KMS-11 (cell line): ENCODE results near the gene C5orf15.
"Not testable (repeated sequence)": the region's sequence is repeated elsewhere in the genome, so short reads cannot be mapped to it uniquely, and the experiment has no call there.

Source experiments
- H2AFZ ChIP-seq: fragments of 200-600 bp; sonication (generic); 2 replicates; pipeline ENCODE4 v1.6.1; 2016; ENCODE audit warnings: antibody characterized with exemption, mixed run types, low read depth
- H3K27ac ChIP-seq: fragments of 200-600 bp; sonication (generic); 2 replicates; pipeline ENCODE4 v1.6.1; 2016; ENCODE audit warnings: mild to moderate bottlenecking, mixed run types
- H3K27me3 ChIP-seq: fragments of 200-600 bp; sonication (generic); 2 replicates; pipeline ENCODE4 v1.6.1; 2017; ENCODE audit warnings: mild to moderate bottlenecking, low read depth, mixed run types, moderate library complexity; ENCODE audit not compliant: insufficient read depth
- H3K36me3 ChIP-seq: fragments of 200-600 bp; sonication (generic); 2 replicates; pipeline ENCODE4 v1.6.1; 2017; ENCODE audit warnings: mild to moderate bottlenecking, mixed run types; ENCODE audit not compliant: insufficient read depth
- H3K4me1 ChIP-seq: fragments of 200-600 bp; sonication (generic); 2 replicates; pipeline ENCODE4 v1.6.1; 2016; ENCODE audit warnings: mild to moderate bottlenecking, low read depth, mixed run types; ENCODE audit not compliant: poor library complexity, severe bottlenecking
- H3K4me2 ChIP-seq: fragments of 200-600 bp; sonication (generic); 2 replicates; pipeline ENCODE4 v1.7.0; 2016; ENCODE audit warnings: mild to moderate bottlenecking, mixed run types
- H3K4me3 ChIP-seq: fragments of 200-600 bp; sonication (generic); IDR thresholded peaks from 2 replicates; pipeline ENCODE4 v1.6.1; 2017; ENCODE audit warnings: low read depth, low read length, mixed read lengths; ENCODE audit not compliant: insufficient read depth
- H3K79me2 ChIP-seq: fragments of 200-600 bp; sonication (generic); 2 replicates; pipeline ENCODE4 v1.6.1; 2016; ENCODE audit warnings: low read depth, mixed run types; ENCODE audit not compliant: insufficient read depth
- H3K9ac ChIP-seq: fragments of 200-600 bp; sonication (generic); 2 replicates; pipeline ENCODE4 v1.6.1; 2016; ENCODE audit warnings: mild to moderate bottlenecking, mixed run types
- H4K20me1 ChIP-seq: fragments of 200-600 bp; sonication (generic); 2 replicates; pipeline ENCODE4 v1.6.1; 2016; ENCODE audit warnings: mild to moderate bottlenecking, mixed run types; ENCODE audit not compliant: insufficient read depth
- CTCF ChIP-seq: fragments of 200-600 bp; sonication (generic); conservative IDR thresholded peaks from 2 replicates; pipeline ENCODE4 v1.6.1; 2017; ENCODE audit warnings: low read depth, mild to moderate bottlenecking, antibody characterized with exemption, low read length, moderate library complexity, mixed read lengths

Gene C5orf15

GRCh38 chr5:133939668-133940067 is 28.8 kb downstream of the C5orf15 start:
- Histone ChIP-seq H3K9ac (no peak overlapping the region), H2AFZ (no peak overlapping the region), H3K4me2 (no peak overlapping the region), H3K36me3 (no peaks in the 10 kb centered on the region), H3K27me3 (no peaks in the 10 kb centered on the region), H3K79me2 (no peaks in the 10 kb centered on the region), H3K27ac (no peak overlapping the region), H4K20me1 (no peaks in the 10 kb centered on the region), H3K4me3 (no peak overlapping the region), H3K4me1 (peaks cover 21% of the 10 kb centered on the region)
- TF ChIP-seq CTCF, result no peak

GRCh38 chr5:133938929-133939328 is 29.5 kb downstream of the C5orf15 start:
- no peaks in the 10 kb centered on the region for H3K36me3 ChIP-seq
- H3K79me2 ChIP-seq, result no peaks in the 10 kb centered on the region
- H3K27ac ChIP-seq, result no peak overlapping the region
- peaks cover 14% of the 10 kb centered on the region for H3K4me1 ChIP-seq
- no peak for TF ChIP-seq CTCF
- H2AFZ ChIP-seq, result no peak overlapping the region
- no peaks in the 10 kb centered on the region for H3K27me3 ChIP-seq
- H4K20me1 ChIP-seq, result no peaks in the 10 kb centered on the region
- H3K4me3 ChIP-seq, result no peak overlapping the region
- no peak overlapping the region for H3K9ac ChIP-seq
- H3K4me2 ChIP-seq, result no peak overlapping the region; the same call in 1 of the 2 replicates

GRCh38 chr5:133938039-133938821 is 30.2 kb downstream of the C5orf15 start:
- Histone ChIP-seq H3K27ac (no peak overlapping the region), H3K79me2 (no peaks in the 10 kb centered on the region), H3K36me3 (no peaks in the 10 kb centered on the region), H2AFZ (no peak overlapping the region), H3K4me3 (no peak overlapping the region), H3K9ac (no peak overlapping the region), H4K20me1 (no peaks in the 10 kb centered on the region), H3K4me1 (peaks cover 10% of the 10 kb centered on the region), H3K4me2 (no peak overlapping the region; the same call in 1 of the 2 replicates), H3K27me3 (no peaks in the 10 kb centered on the region)
- TF ChIP-seq CTCF, result no peak

GRCh38 chr5:133937628-133938027 is 30.8 kb downstream of the C5orf15 start:
- not testable (repeated sequence) for H2AFZ ChIP-seq, H3K79me2 ChIP-seq, H3K4me1 ChIP-seq

GRCh38 chr5:133936651-133937015 is 31.8 kb downstream of the C5orf15 start:
- H3K27ac ChIP-seq, result no peak overlapping the region
- H3K4me2 ChIP-seq, result no peak overlapping the region
- no peak overlapping the region for H3K4me3 ChIP-seq
- H3K36me3 ChIP-seq, result no peaks in the 10 kb centered on the region
- no peaks in the 10 kb centered on the region for H4K20me1 ChIP-seq
- TF ChIP-seq CTCF, result no peak
- H3K9ac ChIP-seq, result no peak overlapping the region
- no peak overlapping the region for H2AFZ ChIP-seq
- H3K27me3 ChIP-seq, result no peaks in the 10 kb centered on the region
- H3K79me2 ChIP-seq, result no peaks in the 10 kb centered on the region
- peaks cover 5% of the 10 kb centered on the region for H3K4me1 ChIP-seq

More at GRCh38 chr5:133937628-133938027, 30.8 kb downstream of the C5orf15 start:
- H3K4me3 ChIP-seq, H3K27me3 ChIP-seq, H3K27ac ChIP-seq, H3K36me3 ChIP-seq, H4K20me1 ChIP-seq, H3K4me2 ChIP-seq, H3K9ac ChIP-seq: not testable (repeated sequence)

- not testable (repeated sequence) for H3K36me3 ChIP-seq, H4K20me1 ChIP-seq, H3K79me2 ChIP-seq, H3K4me2 ChIP-seq, H3K9ac ChIP-seq, H3K4me1 ChIP-seq, H3K4me3 ChIP-seq, H3K27me3 ChIP-seq, H2AFZ ChIP-seq, H3K27ac ChIP-seq
These were observed 32.3 kb downstream of the C5orf15 start for GRCh38 chr5:133935991-133936650.
